Sigmoid colon (tissue), 7 donors: ENCODE measurements around the gene MICAL2. TPM values are rescaled to one million over a fixed set of nuclear protein-coding genes. Genes with fewer than 3 reads are reported as not detected.

Source experiments
- DNase-seq: peaks from one replicate; pipeline ENCODE4 v3.0.0-alpha.2; 2019
- H3K27ac ChIP-seq, 4 donors: fragments of 200-600 bp; sonication (generic); one replicate each; pipeline ENCODE4 v1.5.1; 2016 to 2019; ENCODE audit warnings: mild to moderate bottlenecking in 1 of 4
- H3K27me3 ChIP-seq, 3 donors: fragments of 200-600 bp; sonication (generic); one replicate each; pipeline ENCODE4 v1.5.1; 2019; ENCODE audit warnings: mild to moderate bottlenecking in 1 of 3
- H3K36me3 ChIP-seq, 4 donors: fragments of 200-600 bp; sonication (generic); one replicate each; pipeline ENCODE4 v1.5.1; 2016 to 2019
- H3K4me1 ChIP-seq, 4 donors: fragments of 200-600 bp; sonication (generic); one replicate each; pipeline ENCODE4 v1.5.1; 2017 to 2019
- H3K4me3 ChIP-seq, 4 donors: fragments of 200-600 bp; sonication (generic); one replicate each; pipeline ENCODE4 v1.5.1; 2017 to 2019; ENCODE audit warnings: mild to moderate bottlenecking in 2 of 4, moderate library complexity in 1 of 4
- H3K9me3 ChIP-seq, 4 donors: fragments of 200-600 bp in 3 of 4; sonication (generic) in 3 of 4; one replicate each; pipeline versions ENCODE4 v1.5.1 to v1.6.1; 2013 to 2019
- EP300 ChIP-seq, 4 donors: sonication (generic); formaldehyde crosslinking; IDR thresholded peaks; one replicate each; pipeline ENCODE4 v1.6.1; 2017; ENCODE audit warnings: antibody characterized with exemption in 4 of 4
- POLR2A ChIP-seq, 2 donors: fragments of 450-650 bp; IDR thresholded peaks; one replicate each; pipeline ENCODE4 v1.6.1; 2016; ENCODE audit warnings: antibody characterized with exemption in 2 of 2, mild to moderate bottlenecking in 2 of 2, moderate library complexity in 2 of 2
- POLR2AphosphoS5 ChIP-seq, 4 donors: sonication (generic); formaldehyde crosslinking; IDR thresholded peaks; one replicate each; pipeline ENCODE4 v1.6.1; 2017; ENCODE audit warnings: antibody characterized with exemption in 4 of 4
- WGBS, 2 donors: extraction: QIAGEN DNeasy Blood & Tissue Kit; methylation state at CpG; one replicate each; pipeline ENCODE4 v1.1.7; 2013; 5-methylcytosine and 5-hydroxymethylcytosine counted together
- intact Hi-C: fragments of 100-400 bp; cut with DNase I; formaldehyde crosslinking; loops from one replicate; pipeline ENCODE4 v1.15.1; 2023
- polyA plus RNA-seq, 3 donors: library from polyadenylated mRNA; stranded (reverse); fragments of 200-250 nt; gene quantifications; one replicate each; pipeline ENCODE4 v1.2.3, GENCODE V29; 2013
- total RNA-seq, 4 donors: library from RNA; depleted of rRNA; stranded (reverse); fragments of >200 nt; gene quantifications; one replicate each; pipeline ENCODE4 v1.1.0, GENCODE V29; 2016
- TF ChIP-seq, protein P1 (sequence below), 4 experiments: fragments of 450-650 bp in 3 of 4; fragments of 200-600 bp in 1 of 4; IDR thresholded peaks; one replicate each; pipeline ENCODE4 v1.5.1; 2016 to 2019; ENCODE audit warnings: antibody characterized with exemption in 4 of 4, mild to moderate bottlenecking in 3 of 4, moderate library complexity in 2 of 4
- donor health status: healthy with polysubstance abuse.
- donor health status: Bipolar disorder and iron deficiency.
- donor health status: healthy.

MICAL2 gene
- total and polyA plus RNA-seq, 7 donors = 36.6 to 145 (median 115) TPM

DNA sequence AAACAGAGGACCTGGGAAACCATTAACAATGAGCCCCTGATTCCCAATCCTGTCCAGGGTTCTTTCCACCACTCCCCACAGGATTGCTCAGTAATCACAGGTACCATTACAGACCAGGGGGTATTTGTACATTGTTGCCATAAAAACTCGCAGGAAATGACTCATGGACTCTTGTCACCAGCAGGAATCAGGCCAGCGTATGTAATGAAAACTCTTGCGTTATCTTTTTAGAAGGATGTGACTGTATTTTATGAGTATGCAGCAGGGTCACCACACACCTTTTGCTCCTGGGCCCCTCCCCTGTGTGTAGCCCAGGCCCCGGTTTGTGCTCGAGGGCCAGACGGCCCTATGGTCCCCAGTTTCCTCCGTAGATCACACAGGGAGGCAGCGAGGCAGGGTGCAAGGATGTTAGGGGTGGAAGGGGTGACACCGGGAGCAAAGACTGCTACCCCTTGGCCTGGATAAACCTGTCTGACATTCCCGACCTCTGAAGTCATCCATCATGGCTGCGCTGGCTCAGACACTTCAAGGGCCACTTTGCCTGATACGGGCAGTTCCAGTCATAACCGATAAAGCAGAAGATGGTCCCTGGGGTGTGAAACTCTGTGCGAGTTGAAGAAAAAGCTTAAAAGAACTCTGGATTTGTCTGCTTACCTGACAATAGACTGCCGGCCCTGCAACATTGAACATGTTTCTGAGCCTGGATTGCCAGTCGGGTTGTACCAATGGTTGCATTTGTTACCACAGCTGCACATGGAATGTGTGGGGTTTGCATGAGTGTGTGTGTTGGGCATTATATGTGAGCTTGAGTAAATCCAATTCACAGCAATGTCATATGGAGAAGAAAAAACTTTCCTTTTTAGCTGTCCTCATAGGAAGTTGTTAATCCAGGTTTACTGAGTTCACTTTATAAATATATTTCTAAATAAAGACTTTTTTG is 56.9 kb downstream of the MICAL2 start:
- peaks cover 0 to 6% (median 0%) of the 10 kb centered on the region in 4 donors for H3K36me3 ChIP-seq
- TF ChIP-seq, protein P1, sequence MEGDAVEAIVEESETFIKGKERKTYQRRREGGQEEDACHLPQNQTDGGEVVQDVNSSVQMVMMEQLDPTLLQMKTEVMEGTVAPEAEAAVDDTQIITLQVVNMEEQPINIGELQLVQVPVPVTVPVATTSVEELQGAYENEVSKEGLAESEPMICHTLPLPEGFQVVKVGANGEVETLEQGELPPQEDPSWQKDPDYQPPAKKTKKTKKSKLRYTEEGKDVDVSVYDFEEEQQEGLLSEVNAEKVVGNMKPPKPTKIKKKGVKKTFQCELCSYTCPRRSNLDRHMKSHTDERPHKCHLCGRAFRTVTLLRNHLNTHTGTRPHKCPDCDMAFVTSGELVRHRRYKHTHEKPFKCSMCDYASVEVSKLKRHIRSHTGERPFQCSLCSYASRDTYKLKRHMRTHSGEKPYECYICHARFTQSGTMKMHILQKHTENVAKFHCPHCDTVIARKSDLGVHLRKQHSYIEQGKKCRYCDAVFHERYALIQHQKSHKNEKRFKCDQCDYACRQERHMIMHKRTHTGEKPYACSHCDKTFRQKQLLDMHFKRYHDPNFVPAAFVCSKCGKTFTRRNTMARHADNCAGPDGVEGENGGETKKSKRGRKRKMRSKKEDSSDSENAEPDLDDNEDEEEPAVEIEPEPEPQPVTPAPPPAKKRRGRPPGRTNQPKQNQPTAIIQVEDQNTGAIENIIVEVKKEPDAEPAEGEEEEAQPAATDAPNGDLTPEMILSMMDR (IDR thresholded peaks at IDR 0.05) = no peak
- peak in 2 of 4 donors; percentile 21 to 24 for TF ChIP-seq POLR2AphosphoS5 (IDR thresholded peaks at IDR 0.05)
- no peaks in the 10 kb centered on the region for H3K9me3 ChIP-seq
- peak overlapping the region; percentile 83 to 96 (median 94) for H3K27ac ChIP-seq
- no peak for DNase-seq
- no peak overlapping the region for H3K4me3 ChIP-seq
- intact Hi-C loops = no loop called here
- H3K27me3 ChIP-seq = no peaks in the 10 kb centered on the region
- peaks cover 0 to 86% (median 71%) of the 10 kb centered on the region in 4 donors for H3K4me1 ChIP-seq
- 18 to 61% methylated on average over 16 of the region's 16 CpGs for WGBS, 2 donors

GRCh38 chr11:12168114-12168513 is 57.7 kb downstream of the MICAL2 start:
- intact Hi-C loops = no loop called here
- Histone ChIP-seq H3K4me3 (no peak overlapping the region), H3K27me3 (no peaks in the 10 kb centered on the region), H3K9me3 (no peaks in the 10 kb centered on the region), H3K4me1 (peaks cover 0 to 80% (median 63%) of the 10 kb centered on the region in 4 donors), H3K27ac (peak overlapping the region; percentile 83 to 96 (median 94)), H3K36me3 (peaks cover 0 to 2% (median 0%) of the 10 kb centered on the region in 4 donors)
- TF ChIP-seq EP300 (IDR thresholded peaks at IDR 0.05) (no peak), POLR2A (IDR thresholded peaks at IDR 0.05) (no peak), POLR2AphosphoS5 (IDR thresholded peaks at IDR 0.05) (no peak)
- TF ChIP-seq, protein P1 (IDR thresholded peaks at IDR 0.05) = no peak
- 93 to 94% methylated on average over 3 of the region's 3 CpGs for WGBS, 2 donors
- no peak for DNase-seq

- WGBS, 2 donors = 37 to 72% methylated on average over 3 of the region's 3 CpGs
- Histone ChIP-seq H3K27me3 (no peaks in the 10 kb centered on the region), H3K9me3 (no peaks in the 10 kb centered on the region), H3K4me1 (peaks cover 0 to 71% (median 51%) of the 10 kb centered on the region in 4 donors), H3K27ac (peak overlapping the region; percentile 61 to 96 (median 82)), H3K36me3 (peaks cover 0 to 2% (median 0%) of the 10 kb centered on the region in 4 donors), H3K4me3 (no peak overlapping the region)
- TF ChIP-seq, protein P1 (IDR thresholded peaks at IDR 0.05) = no peak
- TF ChIP-seq POLR2A (IDR thresholded peaks at IDR 0.05) = no peak
- TF ChIP-seq EP300 (IDR thresholded peaks at IDR 0.05) = no peak
- TF ChIP-seq POLR2AphosphoS5 (IDR thresholded peaks at IDR 0.05) = no peak
- no peak for DNase-seq
- intact Hi-C loops = no loop called here
Observed at GRCh38 chr11:12169822-12170221, 59.4 kb downstream of the MICAL2 start.

- Histone ChIP-seq H3K4me1 (peaks cover 0 to 64% (median 48%) of the 10 kb centered on the region in 4 donors), H3K36me3 (peaks cover 0 to 2% (median 0%) of the 10 kb centered on the region in 4 donors), H3K4me3 (no peak overlapping the region), H3K9me3 (no peaks in the 10 kb centered on the region), H3K27ac (peak overlapping the region; percentile 61 to 96 (median 82)), H3K27me3 (no peaks in the 10 kb centered on the region)
- TF ChIP-seq EP300 (IDR thresholded peaks at IDR 0.05) = no peak
- no peak for TF ChIP-seq POLR2A (IDR thresholded peaks at IDR 0.05)
- TF ChIP-seq POLR2AphosphoS5 (IDR thresholded peaks at IDR 0.05) = no peak
- TF ChIP-seq, protein P1 (IDR thresholded peaks at IDR 0.05) = no peak
- 90 to 92% methylated on average over 3 of the region's 3 CpGs for WGBS, 2 donors
- DNase-seq = no peak
- intact Hi-C loops = no loop called here
Observed at GRCh38 chr11:12170501-12170900, 60.1 kb downstream of the MICAL2 start.
